GM23338 (cell line): ENCODE data around the gene ANO4. TPM values are rescaled to one million over a fixed set of nuclear protein-coding genes. Genes with fewer than 3 reads are reported as not detected.

Experiments used
- ATAC-seq: fragments of 200-7000 bp; cut with Tn5 transposase; 3 replicates; pipeline ENCODE4 v1.9.1; 2020
- DNase-seq: peaks from one replicate; pipeline ENCODE4 v3.0.0-alpha.2; 2015; ENCODE audit warnings: low spot score
- H2AFZ ChIP-seq: fragments of 200-600 bp; sonication (generic); 2 replicates; pipeline ENCODE4 v1.8.0; 2016; ENCODE audit warnings: antibody characterized with exemption, mild to moderate bottlenecking, moderate library complexity
- H3F3A ChIP-seq: fragments of 200-600 bp; sonication (generic); replicated peaks from 2 replicates; pipeline ENCODE4 v1.8.0; 2017; ENCODE audit warnings: antibody characterized with exemption, mixed run types, low read depth
- H3K27ac ChIP-seq: fragments of 200-600 bp; sonication (generic); 2 replicates; pipeline ENCODE4 v1.6.1; 2016; ENCODE audit warnings: low read depth
- H3K27me3 ChIP-seq: fragments of 200-600 bp; sonication (generic); 2 replicates; pipeline ENCODE4 v1.8.0; 2016; ENCODE audit warnings: mild to moderate bottlenecking, mixed run types, moderate library complexity; ENCODE audit not compliant: insufficient read depth
- H3K36me3 ChIP-seq: fragments of 200-600 bp; sonication (generic); 2 replicates; pipeline ENCODE4 v1.8.0; 2016; ENCODE audit warnings: mild to moderate bottlenecking; ENCODE audit not compliant: insufficient read depth
- H3K4me1 ChIP-seq: fragments of 200-600 bp; sonication (generic); 2 replicates; pipeline ENCODE4 v1.8.0; 2016; ENCODE audit warnings: mild to moderate bottlenecking, moderate library complexity; ENCODE audit not compliant: insufficient read depth
- H3K4me2 ChIP-seq: fragments of 200-600 bp; sonication (generic); 2 replicates; pipeline ENCODE4 v1.7.1; 2017; ENCODE audit warnings: mixed run types
- H3K4me3 ChIP-seq: fragments of 200-600 bp; sonication (generic); 2 replicates; pipeline ENCODE4 v1.6.1; 2016; ENCODE audit warnings: mixed run types
- H3K79me2 ChIP-seq: fragments of 200-600 bp; sonication (generic); replicated peaks from 2 replicates; pipeline ENCODE4 v1.8.0; 2017; ENCODE audit warnings: mild to moderate bottlenecking; ENCODE audit not compliant: insufficient read depth
- H3K9me2 ChIP-seq: fragments of 200-600 bp; sonication (generic); 2 replicates; pipeline ENCODE4 v1.8.0; 2017; ENCODE audit not compliant: insufficient read depth
- H4K20me1 ChIP-seq: fragments of 200-600 bp; sonication (generic); replicated peaks from 2 replicates; pipeline ENCODE4 v1.8.0; 2017; ENCODE audit warnings: mild to moderate bottlenecking; ENCODE audit not compliant: insufficient read depth
- H3K27ac Mint-ChIP-seq: 2 replicates; pipeline ENCODE4 v1.8.0; 2020; ENCODE audit warnings: inconsistent platforms, mild to moderate bottlenecking, moderate library complexity, mixed read lengths
- H3K27me3 Mint-ChIP-seq: 3 replicates; pipeline ENCODE4 v1.8.0; 2022; ENCODE audit warnings: low read depth, mild to moderate bottlenecking, moderate library complexity, mixed read lengths, inconsistent platforms; ENCODE audit not compliant: insufficient read depth, poor library complexity
- H3K36me3 Mint-ChIP-seq: 3 replicates; pipeline ENCODE4 v1.8.0; 2021; ENCODE audit warnings: low read depth, mild to moderate bottlenecking, inconsistent platforms, moderate library complexity, mixed read lengths
- H3K4me1 Mint-ChIP-seq: 3 replicates; pipeline ENCODE4 v1.8.0; 2020; ENCODE audit warnings: mild to moderate bottlenecking, inconsistent platforms, mixed read lengths
- H3K4me3 Mint-ChIP-seq: 3 replicates; pipeline ENCODE4 v1.8.0; 2021; ENCODE audit warnings: moderate library complexity, mild to moderate bottlenecking, inconsistent platforms, mixed read lengths
- H3K9me3 Mint-ChIP-seq: 3 replicates; pipeline ENCODE4 v1.8.0; 2020; ENCODE audit warnings: moderate library complexity, mild to moderate bottlenecking, inconsistent platforms, mixed read lengths
- CREB1 ChIP-seq: fragments of 250-450 bp; sonication (Bioruptor Pico); IDR thresholded peaks from 2 replicates; pipeline ENCODE4 v1.5.0; 2020; ENCODE audit warnings: low read depth, mild to moderate bottlenecking, moderate library complexity
- CTCF ChIP-seq, 2 experiments: fragments of 200-600 bp in 1 of 2; sonication (generic) in 1 of 2; conservative IDR thresholded peaks; 2 replicates each; pipeline versions ENCODE4 v1.5.1 to v1.6.1; 2016 to 2017; ENCODE audit warnings: antibody characterized with exemption in 2 of 2, low read depth in 2 of 2, mild to moderate bottlenecking in 2 of 2, moderate library complexity in 1 of 2
- EZH2 ChIP-seq: fragments of 200-600 bp; sonication (generic); IDR thresholded peaks from one replicate; pipeline ENCODE4 v1.8.0; 2017; ENCODE audit warnings: antibody characterized with exemption, mild to moderate bottlenecking, low read depth; ENCODE audit not compliant: unreplicated experiment
- EZH2phosphoT487 ChIP-seq: fragments of 200-600 bp; sonication (generic); IDR thresholded peaks from one replicate; pipeline ENCODE4 v1.8.1; 2018; ENCODE audit warnings: antibody characterized with exemption; ENCODE audit not compliant: unreplicated experiment
- JUNB ChIP-seq: IDR thresholded peaks from one replicate; pipeline ENCODE4 v1.6.1; 2016; ENCODE audit warnings: antibody characterized with exemption; ENCODE audit not compliant: unreplicated experiment
- NANOG ChIP-seq: IDR thresholded peaks from 2 replicates; pipeline ENCODE4 v1.6.1; 2016; ENCODE audit warnings: antibody characterized with exemption, borderline replicate concordance
- POLR2AphosphoS5 ChIP-seq: IDR thresholded peaks from 2 replicates; pipeline ENCODE4 v1.6.1; 2016; ENCODE audit warnings: antibody characterized with exemption, low read depth
- STAT1 ChIP-seq: IDR thresholded peaks from one replicate; pipeline ENCODE4 v1.6.1; 2016; ENCODE audit warnings: antibody characterized with exemption; ENCODE audit not compliant: unreplicated experiment
- ZNF331 ChIP-seq: fragments of 250-450 bp; sonication (Bioruptor Pico); IDR thresholded peaks from 2 replicates; pipeline ENCODE4 v1.5.0; 2020; ENCODE audit warnings: low read depth, mild to moderate bottlenecking, moderate library complexity
- ZNF462 ChIP-seq: fragments of 250-450 bp; sonication (Bioruptor Pico); IDR thresholded peaks from 2 replicates; pipeline ENCODE4 v1.5.0; 2020; ENCODE audit warnings: mild to moderate bottlenecking, moderate library complexity
- polyA plus RNA-seq: library from polyadenylated mRNA; unstranded; fragments of >200 nt; fragmentation: Nextera tagmentation; extraction: Ambion mirVana; gene quantifications from 2 replicates; pipeline ENCODE4 v1.2.1, GENCODE V29; 2016
- total RNA-seq: library from RNA; depleted of rRNA; stranded (reverse); fragments of >200 nt; shearing (Covaris generic); gene quantifications from 2 replicates; pipeline ENCODE4 v1.2.3, GENCODE V29; 2014
- TF ChIP-seq, protein P1 (sequence below): IDR thresholded peaks from one replicate; pipeline ENCODE4 v1.6.1; 2018; ENCODE audit warnings: antibody characterized with exemption; ENCODE audit not compliant: unreplicated experiment

The ANO4 gene
- total and polyA plus RNA-seq, 2 experiments from 2014 or later = 1.7 to 8.7 TPM

DNA sequence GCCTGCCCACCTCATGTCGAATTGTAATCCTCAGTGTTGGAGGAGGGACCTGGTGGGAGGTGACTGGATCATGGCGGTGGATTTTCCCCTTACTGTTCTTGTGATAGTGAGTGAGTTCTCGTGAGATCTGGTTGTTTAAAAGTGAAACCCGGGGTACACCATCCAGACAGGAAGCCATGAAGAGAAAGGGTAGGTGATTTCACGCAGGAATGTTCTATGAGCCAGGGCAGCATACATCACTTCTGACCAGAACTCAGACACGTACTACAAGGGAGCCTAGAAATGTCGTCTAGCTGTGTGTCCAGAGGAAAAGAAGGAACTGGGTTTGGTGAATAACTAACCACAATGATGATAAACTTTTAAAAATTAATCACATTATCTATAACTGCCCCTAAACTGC, 80.6 kb downstream of the ANO4 start (continued):
- TF ChIP-seq ZNF462 (CRISPR knock-in tag) (no peak), JUNB (no peak), EZH2 (no peak), EZH2phosphoT487 (no peak)

DNA sequence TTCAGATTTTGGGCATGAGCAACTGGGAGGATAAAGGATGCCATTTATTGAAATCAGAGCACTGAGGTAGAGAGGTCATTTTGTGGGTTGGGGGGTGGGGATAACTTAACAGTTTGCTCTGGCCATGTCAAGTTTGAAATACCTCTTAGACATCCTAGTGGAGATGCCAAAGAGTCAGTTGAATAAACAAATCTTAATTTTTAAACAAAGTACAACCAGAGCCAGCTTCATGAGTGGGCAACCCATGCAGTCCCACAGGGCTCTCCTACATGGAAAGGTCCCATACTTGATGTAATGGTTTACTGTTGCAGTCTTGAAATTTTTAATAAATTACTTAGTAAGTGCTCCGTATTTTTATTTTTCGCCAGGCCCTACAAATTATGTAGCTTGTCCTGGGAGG, 81.2 kb downstream of the ANO4 start:
- Histone ChIP-seq H2AFZ (no peak overlapping the region), H3K27me3 (no peaks in the 10 kb centered on the region), H3K4me3 (no peak overlapping the region), H3K4me2 (no peak overlapping the region), H3K9me2 (0 out of 2 replicates have a peak, but pooled peaks cover 1% of the 10 kb centered on the region), H3K79me2 (no peaks in the 10 kb centered on the region), H3K36me3 (no peaks in the 10 kb centered on the region), H3K4me1 (peaks cover 5% of the 10 kb centered on the region; the same call in 1 of the 2 replicates), H3K27ac (no peak overlapping the region), H3F3A (no peaks in the 10 kb centered on the region), H4K20me1 (no peaks in the 10 kb centered on the region)
- Mint-ChIP-seq H3K4me1 (peaks cover 3% of the 10 kb centered on the region; the same call in 1 of the 3 replicates), H3K27me3 (no peaks in the 10 kb centered on the region), H3K9me3 (peaks cover 15% of the 10 kb centered on the region), H3K27ac (no peak overlapping the region), H3K36me3 (peaks cover 8% of the 10 kb centered on the region), H3K4me3 (no peak overlapping the region)
- ATAC-seq (no peak), DNase-seq (no peak)
- TF ChIP-seq, protein P1, sequence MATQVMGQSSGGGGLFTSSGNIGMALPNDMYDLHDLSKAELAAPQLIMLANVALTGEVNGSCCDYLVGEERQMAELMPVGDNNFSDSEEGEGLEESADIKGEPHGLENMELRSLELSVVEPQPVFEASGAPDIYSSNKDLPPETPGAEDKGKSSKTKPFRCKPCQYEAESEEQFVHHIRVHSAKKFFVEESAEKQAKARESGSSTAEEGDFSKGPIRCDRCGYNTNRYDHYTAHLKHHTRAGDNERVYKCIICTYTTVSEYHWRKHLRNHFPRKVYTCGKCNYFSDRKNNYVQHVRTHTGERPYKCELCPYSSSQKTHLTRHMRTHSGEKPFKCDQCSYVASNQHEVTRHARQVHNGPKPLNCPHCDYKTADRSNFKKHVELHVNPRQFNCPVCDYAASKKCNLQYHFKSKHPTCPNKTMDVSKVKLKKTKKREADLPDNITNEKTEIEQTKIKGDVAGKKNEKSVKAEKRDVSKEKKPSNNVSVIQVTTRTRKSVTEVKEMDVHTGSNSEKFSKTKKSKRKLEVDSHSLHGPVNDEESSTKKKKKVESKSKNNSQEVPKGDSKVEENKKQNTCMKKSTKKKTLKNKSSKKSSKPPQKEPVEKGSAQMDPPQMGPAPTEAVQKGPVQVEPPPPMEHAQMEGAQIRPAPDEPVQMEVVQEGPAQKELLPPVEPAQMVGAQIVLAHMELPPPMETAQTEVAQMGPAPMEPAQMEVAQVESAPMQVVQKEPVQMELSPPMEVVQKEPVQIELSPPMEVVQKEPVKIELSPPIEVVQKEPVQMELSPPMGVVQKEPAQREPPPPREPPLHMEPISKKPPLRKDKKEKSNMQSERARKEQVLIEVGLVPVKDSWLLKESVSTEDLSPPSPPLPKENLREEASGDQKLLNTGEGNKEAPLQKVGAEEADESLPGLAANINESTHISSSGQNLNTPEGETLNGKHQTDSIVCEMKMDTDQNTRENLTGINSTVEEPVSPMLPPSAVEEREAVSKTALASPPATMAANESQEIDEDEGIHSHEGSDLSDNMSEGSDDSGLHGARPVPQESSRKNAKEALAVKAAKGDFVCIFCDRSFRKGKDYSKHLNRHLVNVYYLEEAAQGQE = no peak
- no peak for TF ChIP-seq JUNB
- TF ChIP-seq CREB1 (CRISPR knock-in tag) = no peak
- no peak for TF ChIP-seq CTCF (conservative IDR thresholded peaks at IDR 0.05; ENCODE audit: low read depth in 2 of 2)
- TF ChIP-seq NANOG = no peak
- no peak for TF ChIP-seq ZNF331
- TF ChIP-seq POLR2AphosphoS5 = no peak
- TF ChIP-seq STAT1 = no peak
